Activated CD4-positive, alpha-beta T cell treated with anti-CD3 and anti-CD28 coated beads for 1 hour (primary cell): Measurements from ENCODE around the gene COPG2.
"Not testable (repeated sequence)": the region's sequence is repeated elsewhere in the genome, so short reads cannot be mapped to it uniquely, and the experiment has no call there.

Experiments used
- DNase-seq: peaks from one replicate; pipeline ENCODE4 v3.0.0-alpha.2; 2020

COPG2 gene

DNA sequence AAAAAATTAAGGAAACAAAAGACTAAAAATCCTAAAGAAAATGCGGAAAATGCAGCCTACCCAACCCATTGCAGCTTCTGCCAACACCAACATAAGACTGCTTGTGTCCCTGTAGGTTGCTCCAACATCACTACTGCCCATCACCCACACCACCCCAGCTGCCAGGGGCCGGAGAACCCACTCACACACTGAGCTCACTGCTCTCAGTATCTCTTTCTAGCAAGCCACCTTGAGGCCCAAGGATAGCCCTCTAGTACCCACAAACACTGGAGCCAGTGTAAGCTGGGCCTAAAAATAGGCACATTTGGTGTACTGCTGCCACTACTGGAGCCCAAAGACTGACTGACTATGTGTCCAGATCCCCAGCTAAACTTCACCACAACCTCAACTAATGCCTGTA is 109.4 kb downstream of the COPG2 start:
- no peak for DNase-seq

DNA sequence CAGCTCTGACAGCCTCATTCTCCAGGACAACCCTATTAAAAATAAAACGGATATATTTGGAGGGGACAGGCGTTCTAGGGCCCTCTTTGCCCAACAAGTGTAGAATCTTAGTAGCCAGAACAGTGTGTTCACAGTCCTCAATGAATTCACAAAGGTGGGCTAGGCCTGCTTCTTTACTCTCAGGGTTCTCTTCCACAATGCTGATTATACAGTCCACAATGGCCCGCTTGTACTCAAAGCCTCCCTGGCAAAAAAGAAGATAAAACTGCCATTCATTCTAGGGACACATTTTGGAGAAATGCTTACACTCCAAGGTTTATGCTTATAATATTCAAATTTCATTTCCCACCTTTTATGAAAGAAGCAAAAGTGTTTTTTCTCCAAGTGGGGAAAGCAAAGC is 114.1 kb downstream of the COPG2 start:
- DNase-seq = no peak

DNA sequence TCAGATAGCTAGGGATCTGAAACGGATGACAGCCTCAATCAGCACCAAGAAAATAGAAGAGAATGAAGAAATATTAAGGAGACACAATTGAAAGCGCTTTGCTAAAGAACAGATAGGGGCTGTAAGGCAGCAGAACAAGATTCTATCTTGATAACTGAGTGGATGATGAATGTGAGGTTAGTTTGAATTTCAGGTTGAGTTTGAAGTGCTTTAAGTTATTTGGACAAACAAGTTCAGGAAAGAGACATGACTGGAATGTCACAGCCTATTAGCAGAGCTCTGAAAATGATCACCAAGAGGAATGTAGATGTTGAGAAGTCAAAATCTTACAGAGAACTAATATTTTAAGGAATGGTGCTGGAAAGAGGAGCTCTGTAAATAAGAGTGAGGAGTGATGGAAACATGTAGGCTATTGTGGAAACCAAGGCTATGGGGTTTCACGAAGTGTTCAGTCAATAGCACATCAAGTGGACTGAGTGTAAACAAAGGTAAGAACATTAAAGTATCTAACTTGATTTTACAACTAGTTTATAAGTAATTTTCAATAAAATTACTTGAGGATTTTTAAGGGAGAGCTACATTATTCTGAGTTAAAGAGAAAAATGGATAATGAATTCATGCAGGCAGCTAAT is 115.0 kb downstream of the COPG2 start:
- DNase-seq = no peak

DNA sequence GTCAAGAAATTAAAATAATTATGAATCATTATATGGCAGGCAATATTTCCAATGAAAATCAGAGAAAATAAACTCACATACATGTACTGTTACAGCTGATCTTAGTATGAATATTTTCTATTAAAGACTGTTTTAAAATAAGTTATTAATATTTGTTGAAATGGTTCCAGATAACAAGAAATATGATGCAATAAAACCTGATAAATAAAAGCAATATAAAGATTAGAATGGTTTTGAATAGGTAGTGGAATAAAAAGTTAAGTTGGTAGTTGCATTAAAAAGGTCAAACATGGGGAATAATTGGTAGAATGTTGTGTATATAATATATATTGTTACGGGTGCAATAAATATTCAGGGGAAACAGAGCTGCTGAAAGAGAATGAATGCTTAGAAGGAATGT is 124.2 kb downstream of the COPG2 start:
- DNase-seq = no peak

DNA sequence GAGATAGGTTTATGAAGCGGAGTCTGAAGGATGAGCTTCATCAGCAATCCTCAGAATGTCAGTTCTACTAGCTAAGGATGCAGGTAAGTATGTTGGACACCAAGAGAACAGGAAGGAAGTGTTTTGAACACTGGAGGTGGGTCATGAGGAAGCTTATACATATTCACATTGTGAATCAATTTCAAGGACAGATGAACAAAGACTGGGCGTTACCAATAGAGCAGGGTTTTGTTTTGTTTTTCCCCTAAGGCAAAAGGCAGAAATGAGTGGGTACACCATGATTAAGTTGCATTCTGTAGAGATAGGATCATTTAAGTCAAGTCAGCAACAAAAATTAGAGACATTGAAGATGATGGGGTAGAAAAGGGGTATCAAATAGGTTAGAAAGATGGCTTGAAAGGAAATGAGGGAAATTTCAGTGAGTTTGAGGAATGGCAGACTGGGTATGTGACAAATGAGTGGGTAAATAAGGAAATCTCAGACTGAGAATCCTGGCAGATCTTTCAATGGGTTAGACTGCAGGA is 125.0 kb downstream of the COPG2 start:
- no peak for DNase-seq

DNA sequence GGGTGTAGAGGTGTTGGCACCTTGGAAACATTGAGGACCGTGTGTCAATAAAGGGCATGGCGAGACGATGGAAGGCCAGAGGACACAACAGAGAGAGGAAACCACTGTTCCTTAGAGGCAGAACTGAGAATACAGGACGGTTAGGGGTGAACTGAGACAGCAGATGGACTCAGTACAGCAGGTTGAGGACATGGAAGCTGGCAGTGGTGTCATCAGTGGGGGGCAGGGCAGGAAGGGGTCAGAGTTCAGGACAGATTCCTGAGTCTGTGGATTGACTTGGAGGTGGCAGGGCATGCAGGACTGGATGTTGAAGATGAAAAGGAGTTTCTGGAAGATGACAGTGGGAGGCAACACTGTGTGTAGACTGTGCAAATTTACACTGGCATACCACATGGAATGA is 126.3 kb downstream of the COPG2 start:
- DNase-seq = not testable (repeated sequence)

DNA sequence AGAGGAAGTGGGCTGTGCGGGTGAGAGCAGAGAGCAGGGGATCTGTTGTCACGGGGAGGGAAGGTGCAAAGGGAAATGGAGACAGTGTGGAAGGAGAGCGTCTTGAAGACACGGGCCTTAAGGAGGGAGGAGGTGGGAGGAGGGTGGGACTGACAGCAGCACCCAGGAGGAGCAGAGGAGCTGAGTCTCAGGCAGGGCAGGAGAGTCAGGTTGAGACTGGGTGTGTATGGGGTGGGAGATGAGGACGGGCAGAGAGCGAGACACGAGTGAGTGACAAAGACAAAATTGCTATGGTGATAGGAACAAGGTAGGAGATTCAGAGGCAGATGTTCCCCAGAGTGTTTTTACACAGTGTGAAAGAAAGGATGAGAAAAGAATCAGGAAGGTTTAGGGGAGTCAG is 127.3 kb downstream of the COPG2 start:
- DNase-seq = not testable (repeated sequence)

DNA sequence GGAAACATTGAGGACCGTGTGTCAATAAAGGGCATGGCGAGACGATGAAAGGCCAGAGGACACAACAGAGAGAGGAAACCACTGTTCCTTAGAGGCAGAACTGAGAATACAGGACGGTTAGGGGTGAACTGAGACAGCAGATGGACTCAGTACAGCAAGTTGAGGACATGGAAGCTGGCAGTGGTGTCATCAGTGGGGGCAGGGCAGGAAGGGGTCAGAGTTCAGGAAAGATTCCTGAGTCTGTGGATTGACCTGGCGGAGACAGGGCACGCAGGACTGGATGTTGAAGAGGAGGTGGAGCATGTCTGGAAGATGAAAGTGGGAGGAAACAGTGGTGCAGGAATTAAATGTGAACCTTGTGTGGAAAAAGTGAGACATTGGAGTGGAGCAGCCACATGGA is 130.7 kb downstream of the COPG2 start:
- not testable (repeated sequence) for DNase-seq

DNA sequence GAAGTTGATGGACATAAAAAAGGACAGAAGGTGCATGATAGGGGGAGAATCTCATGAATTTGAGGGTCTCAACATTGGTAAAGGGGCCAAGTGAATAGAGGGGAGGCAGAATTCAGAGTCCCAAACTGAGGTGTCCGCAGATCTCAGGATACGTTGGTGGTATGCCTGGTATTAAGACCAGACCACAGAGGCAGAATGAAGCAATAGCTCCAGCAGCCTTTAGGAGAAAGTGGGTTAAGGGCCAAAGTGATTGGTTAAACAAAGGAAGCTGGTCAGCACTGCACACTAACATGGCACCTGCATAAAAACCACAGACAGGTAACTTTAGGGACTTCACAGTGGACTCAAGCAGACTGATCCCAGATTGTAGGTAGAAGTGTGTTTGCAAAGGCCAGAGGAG is 139.1 kb downstream of the COPG2 start:
- DNase-seq = no peak

DNA sequence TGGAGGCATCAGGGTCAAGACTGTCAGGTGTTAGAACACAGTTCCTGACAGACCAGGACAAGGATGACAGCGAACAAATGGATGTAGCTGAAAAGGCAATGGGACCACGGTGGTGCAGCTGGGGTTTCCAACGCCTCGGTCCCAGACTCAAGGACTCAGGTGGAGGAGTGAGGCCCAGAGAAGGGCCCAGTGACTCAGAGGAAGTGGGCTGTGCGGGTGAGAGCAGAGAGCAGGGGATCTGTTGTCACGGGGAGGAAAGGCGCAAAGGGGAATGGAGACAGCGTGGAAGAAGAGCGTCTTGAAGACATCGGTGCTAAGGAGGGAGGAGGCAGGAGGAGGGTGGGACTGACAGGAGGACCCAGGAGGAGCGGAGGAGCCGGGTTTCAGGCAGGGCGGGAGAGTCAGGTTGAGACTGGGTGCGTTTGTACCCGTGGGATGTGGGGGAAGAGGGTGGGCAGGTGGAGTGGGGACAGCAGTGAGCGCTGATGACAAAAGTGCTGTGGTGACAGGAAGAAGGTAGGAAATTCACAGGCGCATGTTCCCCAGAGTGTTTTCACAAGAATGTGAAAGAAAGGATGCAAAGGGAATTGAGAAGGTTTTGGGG is 140.7 kb downstream of the COPG2 start:
- not testable (repeated sequence) for DNase-seq

DNA sequence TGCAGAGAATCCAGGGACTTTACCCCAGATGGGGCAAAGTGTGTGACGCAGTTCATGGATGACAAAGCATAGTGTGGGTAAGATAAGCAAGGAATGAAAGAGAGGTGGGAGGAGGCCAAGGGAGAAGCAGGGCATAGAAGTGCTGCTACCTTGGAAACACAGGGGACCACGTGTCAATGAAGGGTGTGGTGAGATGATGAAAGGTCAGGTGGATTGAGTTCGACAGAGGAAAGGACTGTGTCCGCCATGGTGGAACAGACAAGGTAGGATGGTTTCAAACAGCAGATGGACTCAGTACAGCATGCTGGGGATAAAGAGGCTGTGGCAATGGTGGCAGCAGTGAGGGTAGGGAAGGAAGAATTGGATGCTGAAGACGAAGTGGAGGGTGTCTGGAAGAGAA is 143.9 kb downstream of the COPG2 start:
- no peak for DNase-seq

DNA sequence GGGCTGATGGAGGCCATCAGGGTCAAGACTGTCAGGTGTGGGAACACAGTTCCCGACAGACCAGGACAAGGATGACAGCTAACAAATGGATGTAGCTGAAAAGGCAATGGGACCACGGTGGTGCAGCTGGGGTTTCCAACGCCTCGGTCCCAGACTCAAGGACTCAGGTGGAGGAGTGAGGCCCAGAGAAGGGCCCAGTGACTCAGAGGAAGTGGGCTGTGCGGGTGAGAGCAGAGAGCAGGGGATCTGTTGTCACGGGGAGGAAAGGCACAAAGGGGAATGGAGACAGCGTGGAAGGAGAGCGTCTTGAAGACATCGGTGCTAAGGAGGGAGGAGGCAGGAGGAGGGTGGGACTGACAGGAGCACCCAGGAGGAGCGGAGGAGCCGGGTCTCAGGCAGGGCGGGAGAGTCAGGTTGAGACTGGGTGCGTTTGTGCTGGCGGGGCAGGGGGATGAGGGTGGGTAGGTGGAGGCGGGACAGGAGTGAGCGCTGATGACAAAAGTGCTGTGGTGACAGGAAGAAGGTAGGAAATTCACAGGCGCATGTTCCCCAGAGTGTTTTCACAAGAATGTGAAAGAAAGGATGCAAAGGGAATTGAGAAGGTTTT is 144.9 kb downstream of the COPG2 start:
- DNase-seq = not testable (repeated sequence)

DNA sequence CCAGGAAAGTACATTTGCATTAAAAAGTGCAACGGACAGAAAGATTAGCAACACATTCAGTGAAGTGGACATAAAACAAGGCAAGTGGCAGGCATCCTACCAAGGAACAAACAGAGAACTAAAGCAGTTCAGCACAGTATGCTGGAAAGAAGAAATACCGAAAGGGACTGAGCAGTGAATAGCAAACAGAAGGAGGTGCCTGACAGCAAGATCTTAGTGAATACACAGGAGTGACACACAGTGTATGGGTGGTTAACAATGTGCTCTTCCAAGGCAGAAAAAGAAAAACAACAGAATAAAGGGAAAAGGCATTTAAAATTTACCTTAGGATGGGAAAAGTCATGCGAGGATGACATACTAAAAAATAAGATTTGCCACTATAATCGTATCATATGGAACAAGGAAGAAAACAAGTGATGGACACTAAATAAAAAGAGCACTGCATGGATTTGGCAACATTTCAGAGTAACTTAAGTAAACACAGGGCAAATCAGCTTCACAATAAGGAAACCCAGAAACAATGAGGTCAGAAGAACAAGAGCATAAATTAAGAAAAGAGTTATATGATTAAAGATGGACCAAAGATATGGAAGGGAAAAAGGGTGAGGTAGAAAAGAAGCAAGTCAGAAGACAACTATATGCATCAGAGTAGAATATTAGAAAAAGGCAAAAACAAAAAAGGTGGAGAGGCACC is 147.1 kb downstream of the COPG2 start:
- no peak for DNase-seq

DNA sequence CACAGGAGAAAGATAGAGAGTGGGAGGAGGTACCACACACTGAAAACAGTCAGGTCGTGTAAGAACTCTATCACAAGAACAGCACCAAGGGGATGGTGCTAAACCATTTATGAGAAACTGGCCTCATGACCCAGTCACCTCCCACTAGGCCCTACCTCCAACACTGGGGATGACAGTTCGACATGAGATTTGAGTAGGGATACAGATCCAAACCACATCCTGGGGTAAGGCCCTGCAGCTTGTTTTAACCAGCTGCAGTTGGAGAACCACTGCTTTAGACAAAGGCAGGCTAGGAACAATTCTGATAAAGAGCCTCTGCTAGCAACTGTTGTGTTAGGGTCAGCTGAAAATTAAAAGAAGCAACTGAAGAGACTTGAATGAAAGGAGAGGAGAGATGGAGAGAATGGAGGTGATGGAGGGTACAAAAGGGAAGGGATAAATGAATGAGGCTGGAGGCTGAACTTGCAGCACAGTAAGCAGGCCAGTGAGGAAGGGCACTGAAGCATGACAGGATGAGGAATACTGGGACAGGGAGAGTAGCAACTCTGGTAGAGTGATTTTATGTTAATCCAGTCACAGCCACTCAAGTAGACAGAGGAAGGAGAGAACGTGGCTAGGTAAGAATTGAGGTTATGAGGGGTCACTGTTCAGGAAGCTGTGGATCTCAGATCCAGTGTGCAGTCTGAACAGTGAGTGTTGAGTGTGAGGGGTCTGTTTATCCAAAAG is 153.1 kb downstream of the COPG2 start:
- no peak for DNase-seq

DNA sequence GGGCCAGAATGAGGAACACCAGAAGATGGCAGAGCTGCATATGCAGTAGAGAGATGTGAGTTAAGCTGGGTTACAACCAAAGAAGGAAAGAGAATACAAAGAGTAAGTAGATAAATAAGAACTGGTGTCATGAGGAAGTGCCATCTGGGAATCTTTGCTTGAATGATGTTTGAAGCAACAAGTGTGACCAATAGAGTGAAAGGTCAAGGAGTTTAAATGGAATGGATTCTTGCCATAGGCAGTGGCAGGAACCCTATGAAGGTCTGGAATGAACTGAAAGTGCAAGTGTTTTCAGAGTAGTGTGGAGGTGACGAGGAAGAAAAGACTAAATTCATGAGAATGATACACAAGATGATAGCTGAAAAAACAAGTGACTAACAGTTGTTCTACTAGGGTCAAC is 155.1 kb downstream of the COPG2 start:
- DNase-seq = no peak

DNA sequence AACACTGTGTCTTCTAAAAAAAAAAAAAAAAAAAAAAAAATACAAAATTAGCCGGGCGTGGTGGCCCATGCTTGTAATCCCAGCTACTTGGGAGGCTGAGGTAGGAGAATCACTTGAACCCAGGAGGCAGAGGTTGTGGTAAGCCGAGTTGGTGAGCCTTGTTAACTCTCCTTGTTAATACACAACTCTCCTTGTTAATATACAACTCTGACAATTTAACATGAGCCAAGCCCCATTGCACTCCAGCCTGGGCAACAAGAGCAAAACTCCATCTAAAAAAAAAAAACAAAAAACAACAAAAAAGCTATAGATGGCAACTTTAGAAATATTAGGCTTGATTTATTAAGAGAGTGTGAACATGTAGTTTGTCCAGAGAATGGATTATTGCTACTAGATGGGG is 156.5 kb downstream of the COPG2 start:
- DNase-seq = not testable (repeated sequence)

DNA sequence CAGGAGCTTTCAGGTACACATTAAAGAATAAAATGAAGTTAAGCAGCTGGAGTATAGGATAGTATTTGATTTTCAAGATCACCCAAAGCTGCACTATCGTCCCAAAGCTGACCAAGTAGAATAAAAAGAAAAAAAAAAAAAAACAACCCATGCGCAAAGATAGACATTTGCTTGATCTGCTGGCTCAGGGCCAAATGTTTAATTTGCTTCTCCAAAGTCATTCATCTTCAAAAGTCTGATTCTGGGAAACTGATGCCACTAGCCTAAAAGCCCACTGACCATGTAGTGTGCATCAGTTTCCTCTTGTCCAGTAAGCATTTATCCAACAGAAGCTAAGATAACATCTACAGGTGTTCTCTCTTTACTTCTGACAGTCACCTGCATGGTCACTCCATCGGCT is 162.2 kb downstream of the COPG2 start:
- DNase-seq = no peak

DNA sequence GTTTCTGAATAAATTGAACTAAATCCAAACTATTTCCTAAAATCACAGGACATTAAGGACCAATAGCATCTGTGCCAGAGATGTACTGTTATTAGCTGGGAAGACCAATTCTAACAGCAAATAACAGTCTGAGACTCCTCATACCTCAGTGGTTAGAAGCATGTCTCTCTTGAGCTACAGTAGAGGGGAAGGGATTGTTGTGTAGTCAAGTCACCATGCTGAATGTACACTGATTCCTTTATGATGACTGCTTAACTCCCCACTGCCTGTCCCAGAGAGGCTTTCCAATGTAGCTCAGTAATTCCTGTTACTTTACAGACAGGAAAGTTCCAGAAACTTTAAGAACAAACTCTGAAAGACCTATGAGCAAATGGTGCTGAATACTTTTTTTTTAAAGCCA is 162.8 kb downstream of the COPG2 start:
- no peak for DNase-seq

DNA sequence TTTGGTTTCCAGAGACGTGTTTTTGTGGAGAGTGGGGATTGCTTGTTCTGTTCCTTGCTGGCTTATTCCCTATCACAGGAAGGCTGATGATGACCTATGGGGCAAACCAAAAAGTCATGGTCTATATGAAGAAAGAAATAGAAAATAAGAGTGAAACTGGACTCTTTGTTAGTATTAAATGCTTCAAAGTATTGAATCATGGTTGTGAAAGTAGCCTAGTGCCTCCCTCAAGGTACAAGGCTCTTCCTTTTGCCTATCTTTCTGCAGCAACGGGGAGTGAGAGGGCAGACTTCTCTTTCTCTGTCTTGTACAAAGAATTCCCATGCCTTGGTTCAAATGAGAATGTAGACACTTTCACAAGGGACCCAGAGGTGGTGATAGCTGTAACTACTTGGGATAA is 167.6 kb downstream of the COPG2 start:
- DNase-seq = no peak

DNA sequence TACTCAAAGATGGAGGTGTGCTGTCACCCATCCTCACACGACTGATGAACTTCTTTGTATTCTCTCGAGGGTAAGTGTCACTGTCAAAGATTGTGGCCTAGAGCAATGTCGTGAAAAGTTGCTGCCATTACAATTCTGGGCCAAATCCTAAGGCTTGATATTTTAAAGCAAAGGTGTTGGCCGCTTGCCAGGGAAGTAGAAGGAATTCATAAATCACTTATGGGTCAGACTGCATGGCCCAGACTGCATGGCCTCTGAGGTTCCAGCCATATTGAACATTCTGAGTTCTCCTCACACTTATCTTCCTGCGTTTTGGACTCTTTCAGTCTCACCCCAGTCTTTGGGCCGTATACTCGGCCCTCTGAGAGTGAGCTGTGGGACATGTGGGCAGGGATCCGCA is 168.1 kb downstream of the COPG2 start:
- DNase-seq = no peak

DNA sequence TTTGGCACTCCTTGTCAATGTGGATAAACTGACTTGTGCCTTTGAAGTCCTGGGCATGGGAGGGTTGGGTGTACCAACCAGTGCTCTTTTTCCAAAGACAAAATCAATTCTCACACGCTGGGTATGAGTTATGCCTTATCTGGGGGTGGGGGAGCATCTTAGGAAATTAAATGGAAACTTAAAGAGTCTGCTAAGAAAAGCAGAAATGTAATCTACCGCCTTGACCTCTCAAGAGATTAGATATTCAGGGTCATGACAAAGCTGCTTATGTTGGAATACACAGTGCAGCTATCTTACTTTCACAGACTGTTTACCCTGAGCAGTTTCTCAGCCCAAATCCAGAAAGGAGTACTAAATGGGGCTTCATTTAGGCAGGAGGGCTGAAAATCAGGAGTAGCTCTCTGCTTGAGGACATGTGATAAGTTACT is 174.1 kb downstream of the COPG2 start:
- no peak for DNase-seq

DNA sequence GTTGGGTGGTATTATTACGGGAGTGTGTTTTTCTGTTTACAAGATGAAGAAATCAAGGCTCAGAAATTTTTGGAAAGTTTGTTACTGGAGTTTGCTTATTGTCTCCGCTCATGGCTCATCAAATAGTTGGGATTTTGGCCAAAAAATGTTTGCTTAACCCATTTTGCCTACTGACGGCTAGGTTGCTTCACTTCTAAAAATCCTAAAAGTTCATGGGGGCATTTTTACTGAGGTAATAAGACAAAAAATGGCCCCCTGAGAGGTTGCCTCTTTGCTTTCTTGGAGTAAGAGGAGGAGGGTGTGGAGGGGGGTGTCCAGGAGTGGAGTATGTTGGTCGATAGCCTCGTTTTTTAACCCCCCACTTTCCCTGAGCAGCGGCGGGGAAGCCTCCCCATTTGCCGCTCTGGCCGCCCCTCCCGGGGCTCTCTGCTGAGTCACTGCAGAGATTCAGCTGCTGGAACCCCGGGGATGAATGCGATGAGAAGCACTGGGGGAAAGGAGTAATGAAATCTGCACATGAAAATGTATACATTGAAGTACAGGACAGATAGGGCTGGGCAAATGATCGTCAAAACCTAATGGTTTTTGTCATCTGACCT is 175.2 kb downstream of the COPG2 start:
- no peak for DNase-seq
